PC-3 (cell line): ENCODE measurements around the gene COL11A1.

Experiments used
- EZH2 ChIP-seq: fragments of 300-600 bp; sonication (generic); IDR thresholded peaks from one replicate; pipeline ENCODE4 v1.6.1; 2017; ENCODE audit warnings: antibody characterized with exemption, mild to moderate bottlenecking, low read length; ENCODE audit not compliant: unreplicated experiment
- EZH2phosphoT487 ChIP-seq: fragments of 300-600 bp; sonication (generic); IDR thresholded peaks from 2 replicates; pipeline ENCODE4 v1.6.1; 2018; ENCODE audit warnings: mild to moderate bottlenecking, antibody characterized with exemption, low read length, borderline replicate concordance
- TF ChIP-seq, protein P1 (sequence below): fragments of 300-600 bp; sonication (generic); conservative IDR thresholded peaks from 2 replicates; pipeline ENCODE4 v1.5.1; 2017; ENCODE audit warnings: antibody characterized with exemption, low read depth, mild to moderate bottlenecking, low read length

DNA sequence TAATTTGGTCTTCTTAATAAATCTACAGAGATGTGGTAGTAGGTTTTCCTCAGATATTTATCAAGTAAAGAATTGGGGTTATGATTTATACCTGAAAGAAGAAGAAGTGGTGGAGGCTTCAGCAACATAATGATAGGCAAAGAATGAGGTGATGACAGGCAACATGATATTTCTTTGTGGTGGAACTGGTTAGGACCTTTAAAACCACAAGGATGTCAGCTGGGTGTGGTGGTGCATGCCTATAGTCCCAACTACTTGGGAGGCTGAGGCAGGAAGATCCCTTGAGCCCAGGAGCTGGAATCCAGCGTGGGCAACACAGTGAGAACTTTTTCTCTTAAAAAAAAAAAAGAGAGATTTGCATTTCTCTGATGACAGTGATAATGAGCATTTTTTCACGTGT lies 34.1 kb upstream of the COL11A1 start:
- TF ChIP-seq, protein P1, sequence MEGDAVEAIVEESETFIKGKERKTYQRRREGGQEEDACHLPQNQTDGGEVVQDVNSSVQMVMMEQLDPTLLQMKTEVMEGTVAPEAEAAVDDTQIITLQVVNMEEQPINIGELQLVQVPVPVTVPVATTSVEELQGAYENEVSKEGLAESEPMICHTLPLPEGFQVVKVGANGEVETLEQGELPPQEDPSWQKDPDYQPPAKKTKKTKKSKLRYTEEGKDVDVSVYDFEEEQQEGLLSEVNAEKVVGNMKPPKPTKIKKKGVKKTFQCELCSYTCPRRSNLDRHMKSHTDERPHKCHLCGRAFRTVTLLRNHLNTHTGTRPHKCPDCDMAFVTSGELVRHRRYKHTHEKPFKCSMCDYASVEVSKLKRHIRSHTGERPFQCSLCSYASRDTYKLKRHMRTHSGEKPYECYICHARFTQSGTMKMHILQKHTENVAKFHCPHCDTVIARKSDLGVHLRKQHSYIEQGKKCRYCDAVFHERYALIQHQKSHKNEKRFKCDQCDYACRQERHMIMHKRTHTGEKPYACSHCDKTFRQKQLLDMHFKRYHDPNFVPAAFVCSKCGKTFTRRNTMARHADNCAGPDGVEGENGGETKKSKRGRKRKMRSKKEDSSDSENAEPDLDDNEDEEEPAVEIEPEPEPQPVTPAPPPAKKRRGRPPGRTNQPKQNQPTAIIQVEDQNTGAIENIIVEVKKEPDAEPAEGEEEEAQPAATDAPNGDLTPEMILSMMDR: no peak
- no peak for TF ChIP-seq EZH2phosphoT487
- no peak for TF ChIP-seq EZH2
